ENCODE results near the gene GET3.

GET3 gene

DNA sequence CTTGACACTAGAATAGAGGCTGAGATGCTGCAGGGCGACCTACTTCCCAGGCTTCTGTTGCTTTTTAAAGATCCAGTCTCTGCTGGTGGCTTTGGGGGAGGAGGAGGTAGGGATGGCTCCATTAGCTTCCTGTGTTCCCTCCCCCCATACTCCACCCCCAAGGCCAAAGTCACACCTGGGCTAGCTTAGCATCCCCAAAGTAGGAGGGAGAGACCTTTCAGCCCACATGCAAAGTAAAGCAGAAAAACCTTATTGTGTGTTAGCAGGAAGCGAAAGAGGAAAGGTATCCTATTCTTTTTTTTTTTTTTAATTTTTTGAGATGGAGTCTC, 10.3 kb upstream of the GET3 start:
- Histone ChIP-seq H3K27me3 (ENCODE audit: insufficient read depth, low read depth) (no peaks in the 10 kb centered on the region), H3K4me3 (IDR thresholded peaks at IDR 0.05; ENCODE audit: insufficient read depth, low read depth, low read length) (no peak overlapping the region), H2AFZ (ENCODE audit: low read depth) (no peak overlapping the region), H4K20me1 (ENCODE audit: insufficient read depth) (no peaks in the 10 kb centered on the region; the same call in 1 of the 2 replicates), H3K27ac (no peak overlapping the region), H3K9ac (no peak overlapping the region), H3K4me2 (no peak overlapping the region), H3K4me1 (ENCODE audit: low read depth, poor library complexity, severe bottlenecking) (peaks cover 4% of the 10 kb centered on the region), H3K36me3 (ENCODE audit: insufficient read depth) (no peaks in the 10 kb centered on the region; the same call in 1 of the 2 replicates), H3K79me2 (ENCODE audit: insufficient read depth, low read depth) (peaks cover 36% of the 10 kb centered on the region)
- TF ChIP-seq CTCF (conservative IDR thresholded peaks at IDR 0.05; ENCODE audit: low read depth, low read length) = no peak

GRCh38 chr19:12727745-12728433, 9.4 kb upstream of the GET3 start:
- Histone ChIP-seq H3K27ac (no peak overlapping the region), H3K27me3 (ENCODE audit: insufficient read depth, low read depth) (no peaks in the 10 kb centered on the region), H3K4me1 (ENCODE audit: low read depth, poor library complexity, severe bottlenecking) (peaks cover 13% of the 10 kb centered on the region), H3K4me2 (no peak overlapping the region), H3K4me3 (IDR thresholded peaks at IDR 0.05; ENCODE audit: insufficient read depth, low read depth, low read length) (no peak overlapping the region), H4K20me1 (ENCODE audit: insufficient read depth) (no peaks in the 10 kb centered on the region; the same call in 1 of the 2 replicates), H3K9ac (no peak overlapping the region), H2AFZ (ENCODE audit: low read depth) (no peak overlapping the region), H3K79me2 (ENCODE audit: insufficient read depth, low read depth) (peaks cover 39% of the 10 kb centered on the region), H3K36me3 (ENCODE audit: insufficient read depth) (no peaks in the 10 kb centered on the region; the same call in 1 of the 2 replicates)
- TF ChIP-seq CTCF (conservative IDR thresholded peaks at IDR 0.05; ENCODE audit: low read depth, low read length) = no peak

- Histone ChIP-seq H2AFZ (ENCODE audit: low read depth) (no peak overlapping the region), H3K27me3 (ENCODE audit: insufficient read depth, low read depth) (no peaks in the 10 kb centered on the region), H3K27ac (no peak overlapping the region), H3K4me2 (no peak overlapping the region), H3K36me3 (ENCODE audit: insufficient read depth) (no peaks in the 10 kb centered on the region; the same call in 1 of the 2 replicates), H4K20me1 (ENCODE audit: insufficient read depth) (no peaks in the 10 kb centered on the region; the same call in 1 of the 2 replicates), H3K4me3 (IDR thresholded peaks at IDR 0.05; ENCODE audit: insufficient read depth, low read depth, low read length) (no peak overlapping the region), H3K4me1 (ENCODE audit: low read depth, poor library complexity, severe bottlenecking) (peaks cover 15% of the 10 kb centered on the region), H3K79me2 (ENCODE audit: insufficient read depth, low read depth) (peaks cover 44% of the 10 kb centered on the region), H3K9ac (no peak overlapping the region)
- no peak for TF ChIP-seq CTCF (conservative IDR thresholded peaks at IDR 0.05; ENCODE audit: low read depth, low read length)
Measured at GRCh38 chr19:12730064-12730463, 7.2 kb upstream of the GET3 start.

DNA sequence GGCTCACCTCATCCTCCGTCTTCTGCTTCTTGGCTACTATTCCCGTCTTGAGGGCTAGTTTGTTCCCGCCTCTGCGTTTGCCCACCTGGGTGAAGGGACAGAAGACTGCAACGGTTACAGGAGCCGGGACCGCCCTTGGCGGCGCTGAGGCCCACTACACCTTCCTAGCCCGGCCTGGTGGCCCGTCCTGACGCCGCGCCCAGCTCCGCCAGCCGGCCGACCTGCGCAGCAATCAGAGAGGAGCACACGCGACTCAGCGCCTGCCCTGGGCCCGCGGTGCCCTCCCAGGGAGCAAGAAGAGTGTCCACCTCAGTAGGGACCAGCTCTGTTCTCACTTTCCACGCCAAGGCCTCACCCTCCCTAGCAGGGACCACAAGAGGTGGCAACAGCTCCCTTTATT, 6.0 kb upstream of the GET3 start:
- H3K4me1 ChIP-seq (ENCODE audit: low read depth, poor library complexity, severe bottlenecking) = peaks cover 22% of the 10 kb centered on the region
- no peaks in the 10 kb centered on the region; the same call in 1 of the 2 replicates for H4K20me1 ChIP-seq (ENCODE audit: insufficient read depth)
- no peak overlapping the region for H2AFZ ChIP-seq (ENCODE audit: low read depth)
- no peaks in the 10 kb centered on the region for H3K27me3 ChIP-seq (ENCODE audit: insufficient read depth, low read depth)
- H3K9ac ChIP-seq = no peak overlapping the region
- H3K79me2 ChIP-seq (ENCODE audit: insufficient read depth, low read depth) = peaks cover 44% of the 10 kb centered on the region
- no peaks in the 10 kb centered on the region; the same call in 1 of the 2 replicates for H3K36me3 ChIP-seq (ENCODE audit: insufficient read depth)
- TF ChIP-seq CTCF (conservative IDR thresholded peaks at IDR 0.05; ENCODE audit: low read depth, low read length) = no peak
- no peak overlapping the region for H3K27ac ChIP-seq
- H3K4me3 ChIP-seq (IDR thresholded peaks at IDR 0.05; ENCODE audit: insufficient read depth, low read depth, low read length) = no peak overlapping the region
- H3K4me2 ChIP-seq = no peak overlapping the region
